ENCODE measurements around the gene FAM174C.

The FAM174C gene

DNA sequence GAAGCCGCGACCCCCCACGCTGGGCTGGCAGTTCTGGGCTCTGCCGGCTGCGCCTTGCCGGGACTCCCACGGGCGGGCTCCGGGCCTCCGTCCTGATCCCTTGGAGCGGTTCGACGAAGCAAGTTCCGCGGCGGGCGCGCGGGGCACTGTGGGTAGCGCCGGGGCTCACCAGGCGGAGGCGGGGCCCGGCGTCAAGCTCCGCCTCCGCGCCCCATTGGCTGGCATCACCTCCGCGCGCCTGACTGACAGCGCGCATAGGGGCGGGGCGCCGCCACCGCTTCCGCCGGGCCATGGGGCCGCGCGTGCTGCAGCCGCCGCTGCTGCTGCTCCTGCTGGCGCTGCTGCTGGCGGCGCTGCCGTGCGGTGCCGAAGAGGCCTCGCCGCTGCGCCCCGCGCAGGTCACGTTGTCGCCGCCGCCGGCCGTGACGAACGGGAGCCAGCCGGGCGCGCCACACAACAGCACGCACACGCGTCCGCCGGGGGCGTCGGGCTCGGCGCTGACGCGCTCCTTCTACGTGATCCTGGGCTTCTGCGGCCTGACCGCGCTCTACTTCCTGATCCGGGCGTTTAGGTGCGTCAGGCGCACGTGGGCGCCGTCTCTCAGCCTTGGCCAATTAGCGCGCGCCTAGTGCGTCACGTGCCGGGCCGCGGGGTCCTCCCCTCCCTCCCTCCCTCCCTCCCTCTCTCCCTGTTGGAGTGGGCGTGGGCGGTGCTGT lies at the start of gene FAM174C:
TSS of gene FAM174C (plus strand) at position 271 of the 716 bp plus-strand sequence. CDS start at position 291, 20 bp downstream.
- peak; percentile 93 for DNase-seq (ENCODE audit: low spot score)

DNA sequence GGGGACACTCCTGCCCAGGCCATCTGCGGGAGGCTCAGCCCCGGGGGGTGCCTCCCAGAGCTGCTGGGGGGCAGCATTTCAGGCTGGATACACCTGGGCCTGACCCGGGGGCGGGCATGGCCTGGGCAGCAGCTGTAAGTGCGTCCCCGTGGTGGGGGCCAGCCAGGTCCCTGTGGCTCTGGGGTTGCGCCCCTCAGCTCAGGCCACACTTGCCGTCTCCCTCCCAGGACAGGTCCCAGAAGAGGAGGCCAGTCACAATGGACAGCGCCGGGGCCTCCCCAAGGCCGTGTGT lies 49.2 kb upstream of the FAM174C start:
- DNase-seq (ENCODE audit: low spot score) = no peak

DNA sequence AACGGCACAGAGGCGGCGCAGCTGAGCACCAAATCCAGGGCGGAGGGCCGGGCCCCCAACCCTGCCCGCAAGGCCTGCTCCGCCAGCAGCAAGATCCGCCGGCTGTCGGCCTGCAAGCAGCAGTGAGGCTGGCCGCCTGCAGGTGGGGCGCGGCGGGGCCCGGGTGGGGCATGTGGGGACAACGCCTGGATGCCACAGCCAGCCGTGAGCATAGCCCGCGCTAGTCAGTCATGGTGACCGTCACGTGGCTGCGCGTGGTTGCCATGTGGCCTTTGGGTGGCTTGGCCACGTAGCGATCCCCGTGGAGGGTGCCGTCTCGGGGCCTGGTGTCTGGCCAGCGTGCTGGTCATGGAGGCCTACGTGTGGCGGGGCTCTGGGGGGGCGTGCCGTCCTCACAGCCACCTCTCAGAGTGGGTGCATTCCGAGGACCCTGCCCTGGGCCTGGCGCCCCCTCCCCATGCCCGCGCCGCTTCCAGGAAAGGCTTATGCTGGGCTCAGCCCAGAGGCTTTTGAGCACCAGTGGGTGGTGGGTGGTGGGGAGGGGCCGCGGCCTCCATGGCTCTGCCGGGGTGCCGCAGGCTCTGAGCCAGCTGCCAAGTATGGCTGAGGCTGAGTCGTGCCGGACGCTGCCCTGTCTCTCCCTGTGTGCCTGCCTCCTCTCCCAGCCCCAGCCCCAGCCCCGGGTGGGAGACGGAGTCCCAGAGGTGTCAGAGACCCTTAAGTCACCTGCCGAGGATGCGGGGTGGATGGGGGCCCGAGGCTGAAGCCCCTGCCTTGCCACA lies 48.6 kb upstream of the FAM174C start:
- no peak for DNase-seq (ENCODE audit: low spot score)

DNA sequence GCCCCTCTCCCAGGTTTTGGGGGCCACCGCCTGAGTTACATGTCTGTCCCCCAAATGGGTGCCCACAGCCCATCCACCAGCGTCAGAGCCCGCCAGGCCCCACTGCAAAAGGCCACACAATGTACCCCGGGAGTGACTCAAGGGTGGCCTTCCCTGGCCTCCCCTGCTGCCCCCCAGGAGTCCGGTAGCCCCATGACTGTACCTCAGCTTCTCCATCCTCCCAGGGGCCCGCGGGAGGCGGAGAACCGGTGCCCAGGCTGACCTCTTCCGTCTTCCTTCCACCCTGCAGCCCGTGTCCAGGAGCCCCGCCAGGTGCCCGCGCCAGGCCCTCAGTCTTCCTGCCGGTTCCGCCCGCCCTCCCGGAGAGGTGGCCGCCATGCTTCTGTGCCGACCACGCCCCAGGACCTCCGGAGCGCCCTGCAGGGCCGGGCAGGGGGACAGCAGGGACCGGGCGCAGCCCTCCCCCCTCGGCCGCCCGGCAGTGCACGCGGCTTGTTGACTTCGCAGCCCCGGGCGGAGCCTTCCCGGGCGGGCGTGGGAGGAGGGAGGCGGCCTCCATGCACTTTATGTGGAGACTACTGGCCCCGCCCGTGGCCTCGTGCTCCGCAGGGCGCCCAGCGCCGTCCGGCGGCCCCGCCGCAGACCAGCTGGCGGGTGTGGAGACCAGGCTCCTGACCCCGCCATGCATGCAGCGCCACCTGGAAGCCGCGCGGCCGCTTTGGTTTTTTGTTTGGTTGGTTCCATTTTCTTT lies 47.9 kb upstream of the FAM174C start:
- no peak for DNase-seq (ENCODE audit: low spot score)

DNA sequence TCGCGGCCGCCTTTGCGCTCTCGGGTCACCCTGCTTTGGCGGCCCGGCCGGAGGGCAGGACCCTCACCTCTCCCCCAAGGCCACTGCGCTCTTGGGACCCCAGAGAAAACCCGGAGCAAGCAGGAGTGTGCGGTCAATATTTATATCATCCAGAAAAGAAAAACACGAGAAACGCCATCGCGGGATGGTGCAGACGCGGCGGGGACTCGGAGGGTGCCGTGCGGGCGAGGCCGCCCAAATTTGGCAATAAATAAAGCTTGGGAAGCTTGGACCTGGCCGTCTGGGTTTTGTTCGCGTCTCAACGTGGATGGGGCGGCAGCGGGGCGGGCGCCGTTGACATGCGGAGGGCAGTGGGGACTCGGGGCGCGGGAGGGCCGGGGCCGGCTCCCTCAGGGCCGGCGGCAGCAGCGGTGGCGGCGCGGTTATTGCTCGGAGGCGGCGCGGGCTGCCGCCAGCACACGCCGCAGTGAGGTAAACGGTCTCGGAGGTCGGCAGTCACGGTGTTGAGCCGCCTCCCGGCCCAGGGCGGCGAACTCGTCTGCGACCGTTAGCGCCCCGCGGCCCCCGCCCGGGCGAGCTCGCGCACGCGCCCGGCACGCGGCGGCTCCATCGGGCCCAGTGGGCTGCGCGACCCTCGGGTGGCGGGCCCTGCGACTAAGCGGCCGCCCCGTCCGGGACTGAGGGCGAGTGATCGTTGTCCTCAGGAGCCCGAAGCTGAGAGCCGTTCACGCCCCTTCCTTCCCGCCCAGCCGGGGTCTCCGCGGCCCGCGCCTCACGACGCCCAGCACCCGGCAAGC lies 47.0 kb upstream of the FAM174C start:
- no peak for DNase-seq (ENCODE audit: low spot score)

DNA sequence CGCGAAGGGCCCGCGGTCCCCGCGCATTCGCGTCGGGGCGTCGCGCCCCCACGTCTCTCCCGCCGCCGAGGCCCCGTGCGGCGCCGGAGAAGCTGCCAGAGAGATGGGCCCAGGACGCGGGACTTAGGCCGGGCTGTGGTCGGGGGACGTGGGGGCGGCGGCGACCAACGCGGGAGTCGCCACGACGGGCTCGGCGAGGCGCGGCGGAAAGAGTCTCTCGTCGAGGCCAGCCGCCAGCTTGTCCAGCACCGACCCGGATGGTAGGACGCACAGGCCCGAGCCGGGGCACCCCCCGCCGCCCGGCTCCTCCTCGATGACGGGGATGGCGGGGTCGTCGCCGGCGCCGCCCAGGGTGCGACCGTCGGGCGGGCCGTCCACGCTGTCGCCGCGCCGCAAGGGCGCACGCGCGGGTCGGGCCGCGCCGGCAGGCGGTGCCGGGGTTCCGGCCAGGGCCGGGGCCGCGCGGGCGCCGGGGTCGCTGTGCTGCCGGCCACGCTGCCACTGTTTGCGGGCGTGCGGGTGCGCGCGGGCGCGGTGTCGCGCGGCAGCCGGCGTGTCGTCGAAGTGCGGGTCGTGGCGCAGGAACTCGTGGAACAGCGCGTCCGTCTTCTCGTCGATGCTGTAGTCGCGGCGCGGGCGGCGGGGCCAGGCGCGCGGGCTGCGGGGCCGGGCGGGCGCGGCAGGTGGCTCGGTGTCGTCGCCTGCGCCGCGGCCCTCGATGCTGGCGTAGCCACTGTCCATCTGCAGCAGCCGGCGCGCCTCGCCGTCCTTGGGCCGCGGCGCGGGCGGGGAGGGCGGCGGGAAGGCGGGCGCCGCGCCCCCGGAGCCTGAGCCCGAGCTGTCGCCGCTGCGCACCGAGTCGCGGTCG lies 46.0 kb upstream of the FAM174C start:
- no peak for DNase-seq (ENCODE audit: low spot score)

DNA sequence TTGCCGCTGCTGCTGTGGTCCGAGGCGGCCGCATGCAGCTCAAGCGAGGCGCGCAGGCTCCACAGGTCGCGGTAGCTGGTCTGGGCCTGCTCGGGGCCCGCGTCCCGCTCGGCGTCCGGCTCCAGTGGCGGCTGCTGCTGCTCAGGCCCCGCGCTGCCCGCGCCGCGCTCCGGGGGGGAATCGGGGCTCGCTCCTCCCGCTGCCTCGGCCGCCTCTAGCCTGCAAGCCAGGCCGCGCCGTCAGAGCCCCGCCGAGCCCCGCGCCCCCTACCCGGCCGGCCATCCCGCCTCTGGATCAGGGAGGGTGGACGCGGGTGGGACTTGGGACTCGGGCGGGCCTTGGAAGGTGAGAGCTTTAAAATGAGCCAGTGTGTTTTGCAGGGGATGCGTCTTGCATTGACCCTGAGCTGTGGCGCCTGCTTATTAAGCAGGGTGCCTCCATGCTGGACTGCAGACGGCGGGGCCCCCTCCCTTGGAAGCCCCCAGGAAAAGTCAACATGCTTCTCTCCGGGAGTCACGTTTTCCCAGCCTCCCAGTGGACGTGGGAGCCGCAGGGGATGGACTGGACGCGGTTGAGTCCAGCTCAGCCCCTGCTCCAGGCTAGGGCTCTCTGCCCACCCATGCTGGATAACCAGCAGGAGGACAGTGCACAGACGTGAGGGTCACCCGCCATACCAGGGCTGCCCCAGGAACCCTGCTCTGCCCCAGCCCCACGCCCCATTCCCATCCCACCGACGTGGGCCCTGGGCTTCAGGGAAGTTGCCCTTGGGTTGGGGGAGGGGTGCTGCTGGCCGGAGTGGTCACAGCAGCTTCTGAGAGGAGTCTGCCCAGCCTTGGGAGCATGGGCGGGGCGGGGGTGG lies 45.2 kb upstream of the FAM174C start:
- no peak for DNase-seq (ENCODE audit: low spot score)

DNA sequence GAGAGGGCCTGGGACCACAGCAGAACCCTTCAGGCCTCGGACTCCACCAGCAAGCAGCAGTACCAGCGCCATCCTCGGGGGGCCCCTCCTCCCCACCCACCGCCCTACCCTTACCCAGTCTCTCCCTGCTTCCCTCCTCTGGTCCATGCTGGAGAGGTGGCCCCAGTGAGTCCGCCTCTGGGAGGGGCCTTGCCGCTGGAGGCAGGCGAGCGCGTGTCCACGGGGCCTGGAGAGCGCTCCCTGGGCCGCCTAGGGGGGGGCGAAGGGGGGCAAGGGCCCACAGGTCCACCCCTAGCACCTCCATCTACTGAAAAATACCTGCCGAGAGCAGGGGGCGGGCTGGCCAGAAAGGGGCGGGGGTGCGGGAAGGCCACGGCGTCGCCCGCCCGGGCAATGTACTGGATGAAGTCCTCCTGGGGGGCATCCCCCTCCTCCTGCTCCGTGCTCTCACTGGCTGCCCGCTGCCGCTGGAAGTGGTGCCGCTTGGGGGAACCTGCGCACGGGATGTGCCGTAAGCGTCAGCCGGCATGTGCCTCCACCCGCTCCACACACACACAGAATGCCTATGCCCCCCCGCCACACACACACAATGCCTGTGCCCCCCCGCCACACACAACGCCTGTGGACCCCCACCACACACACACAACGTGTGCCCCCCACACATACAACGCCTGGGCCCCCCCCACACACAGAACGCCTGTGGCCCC lies 44.4 kb upstream of the FAM174C start:
- DNase-seq (ENCODE audit: low spot score) = no peak

DNA sequence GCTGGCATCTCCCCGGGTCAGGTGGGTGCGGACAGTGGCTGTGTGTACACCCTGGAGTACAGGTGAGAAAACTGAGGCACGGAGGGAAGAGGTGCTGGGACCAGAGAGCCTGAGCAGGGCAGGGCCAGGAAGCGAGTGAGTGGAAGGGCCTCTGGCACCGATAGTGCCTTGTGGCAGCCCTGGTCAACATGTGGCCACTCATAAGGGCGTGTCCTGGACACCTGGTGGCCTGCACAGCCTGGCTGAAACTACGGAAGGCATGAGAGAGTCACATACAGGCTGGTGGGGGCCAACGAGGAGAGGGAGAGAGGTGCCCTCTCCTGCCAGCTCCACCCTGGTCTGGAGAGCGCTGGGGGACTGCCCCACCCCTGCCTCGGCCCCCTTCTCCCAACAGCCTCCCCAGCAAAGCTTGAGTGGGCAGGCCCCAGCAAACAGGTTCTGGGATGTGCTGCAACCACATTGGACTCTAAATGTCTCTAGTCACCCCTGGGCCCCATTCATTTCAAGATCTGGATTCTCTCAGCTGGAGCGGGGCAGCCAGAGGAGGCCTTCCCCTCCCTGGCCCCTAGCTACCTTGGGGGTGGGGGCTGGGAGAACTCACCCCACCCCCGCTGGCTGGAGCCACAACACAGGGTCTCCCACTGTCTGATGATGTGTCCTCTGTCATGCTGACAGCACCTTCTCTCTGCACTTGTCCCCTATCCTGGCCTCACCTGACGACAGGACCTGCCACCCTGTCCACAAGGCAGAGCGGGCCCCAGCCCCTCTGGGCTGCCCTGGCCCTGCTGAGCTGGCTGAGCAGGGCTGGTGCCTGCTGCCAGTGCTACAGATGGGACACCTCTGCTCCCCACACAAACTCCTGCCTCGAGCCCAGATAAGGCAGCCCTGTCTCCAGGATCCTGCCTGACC lies 43.3 kb upstream of the FAM174C start:
- DNase-seq (ENCODE audit: low spot score) = no peak

DNA sequence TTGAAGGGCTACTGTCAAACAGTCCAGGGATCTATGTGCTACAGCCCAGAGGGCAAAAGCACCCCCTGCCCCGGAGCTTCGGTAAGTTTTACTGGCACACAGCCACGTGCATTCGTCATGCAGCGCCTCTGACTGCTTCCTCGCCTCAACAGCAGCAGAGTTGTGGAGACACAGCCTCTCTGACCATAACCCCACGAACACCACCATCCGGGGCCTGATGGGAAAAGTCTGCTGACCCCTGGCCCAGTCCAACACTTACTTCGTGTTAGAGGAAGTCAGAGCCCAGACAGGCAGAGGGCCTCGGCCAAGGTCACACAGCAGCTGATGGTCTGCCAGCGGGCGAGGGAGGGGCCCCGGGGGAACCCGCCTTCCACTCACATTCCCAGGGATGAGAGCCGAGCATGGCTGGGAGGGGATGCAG lies 42.7 kb upstream of the FAM174C start:
- peak; percentile 30 for DNase-seq (ENCODE audit: low spot score)

DNA sequence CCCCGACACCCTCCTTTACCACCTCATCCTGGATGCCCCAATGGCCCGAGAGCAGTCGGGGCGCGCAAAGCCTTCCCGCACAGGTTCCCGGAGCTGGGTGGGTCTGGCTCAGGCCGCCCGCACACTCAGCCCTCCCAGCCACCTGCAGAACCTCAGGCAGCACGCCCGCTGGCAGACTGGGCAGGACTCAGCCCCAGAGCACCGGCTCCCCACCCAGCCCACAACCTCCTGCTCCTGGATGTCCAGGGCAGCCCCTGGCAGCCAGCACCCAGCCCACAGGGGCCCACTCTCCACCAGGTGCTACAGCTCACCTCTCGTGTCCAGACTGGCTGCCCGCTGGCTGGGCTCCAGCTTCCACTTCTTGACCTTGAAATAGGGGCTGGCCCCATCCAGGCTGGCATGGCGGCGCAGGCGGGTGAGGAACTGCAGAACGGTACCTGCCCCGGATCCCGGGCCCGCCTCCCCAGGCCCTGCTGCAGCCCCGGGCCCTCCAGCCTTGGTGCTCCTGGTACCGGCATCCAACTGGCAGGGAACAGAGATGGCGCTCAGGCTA lies 42.1 kb upstream of the FAM174C start:
- no peak for DNase-seq (ENCODE audit: low spot score)

DNA sequence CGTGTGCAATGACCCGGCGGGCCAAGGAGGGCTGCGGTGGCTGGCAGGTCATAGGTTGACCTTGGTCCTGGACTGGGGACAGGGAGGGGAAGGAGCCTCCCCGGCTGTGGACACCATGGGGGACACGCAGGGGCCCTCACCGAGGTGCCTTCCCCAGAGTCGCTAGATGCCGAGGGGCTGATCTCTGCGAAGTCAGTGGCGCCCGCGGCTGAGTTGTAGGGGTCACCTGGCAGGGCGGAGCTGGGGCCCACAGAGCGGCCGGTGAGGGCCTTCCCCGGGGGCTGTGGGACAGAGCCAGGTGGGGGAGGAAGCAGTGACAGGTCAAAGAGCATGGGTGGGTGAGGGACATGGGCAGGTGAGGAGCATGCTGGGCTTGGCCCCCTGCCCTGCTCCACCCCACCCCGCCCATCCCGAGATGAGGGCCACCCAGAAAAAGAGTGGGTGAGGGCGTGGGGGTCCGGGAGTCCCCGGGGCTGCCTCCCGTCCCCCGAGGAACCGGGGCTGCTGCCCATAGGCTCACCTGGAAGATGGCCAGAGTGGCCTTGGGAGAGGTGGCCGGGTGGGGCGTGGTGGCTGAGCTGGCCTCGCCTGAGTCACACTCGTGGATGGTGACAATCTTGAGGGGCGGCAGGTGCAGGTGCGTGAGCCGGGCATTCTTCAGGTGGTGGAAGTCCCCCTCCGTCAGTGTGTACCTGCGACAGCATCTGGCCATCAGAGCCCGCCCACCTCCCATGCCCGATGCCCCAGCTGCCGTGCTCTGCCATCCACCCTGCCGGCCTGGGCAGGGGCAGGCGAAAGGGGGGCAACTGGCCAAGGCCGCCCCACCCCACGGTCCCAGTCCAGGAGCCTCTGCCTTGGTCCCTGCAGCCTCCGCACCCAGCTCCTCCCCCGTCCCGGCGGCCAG lies 41.0 kb upstream of the FAM174C start:
- DNase-seq (ENCODE audit: low spot score) = no peak

DNA sequence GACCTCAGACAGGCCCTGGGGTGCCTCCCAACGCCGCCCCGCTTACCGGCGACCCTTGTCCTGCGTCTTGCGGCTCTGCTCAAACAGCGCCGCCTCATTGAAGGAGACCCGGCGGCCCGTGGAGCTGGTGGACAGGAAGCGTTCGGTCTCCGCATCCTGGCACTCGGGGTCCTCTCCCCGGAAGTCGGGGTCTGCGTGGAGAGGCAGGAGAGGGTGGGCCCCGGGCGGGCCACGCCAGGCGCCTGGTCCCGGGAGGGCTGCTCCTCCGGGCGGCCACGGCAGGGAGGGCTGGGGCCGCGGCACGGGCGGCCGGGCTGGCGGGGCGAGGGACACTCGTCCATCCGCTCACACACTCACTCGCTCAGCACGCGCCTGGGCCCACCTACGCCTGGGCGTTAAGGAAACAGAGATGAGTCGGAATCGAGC lies 40.4 kb upstream of the FAM174C start:
- DNase-seq (ENCODE audit: low spot score) = no peak

DNA sequence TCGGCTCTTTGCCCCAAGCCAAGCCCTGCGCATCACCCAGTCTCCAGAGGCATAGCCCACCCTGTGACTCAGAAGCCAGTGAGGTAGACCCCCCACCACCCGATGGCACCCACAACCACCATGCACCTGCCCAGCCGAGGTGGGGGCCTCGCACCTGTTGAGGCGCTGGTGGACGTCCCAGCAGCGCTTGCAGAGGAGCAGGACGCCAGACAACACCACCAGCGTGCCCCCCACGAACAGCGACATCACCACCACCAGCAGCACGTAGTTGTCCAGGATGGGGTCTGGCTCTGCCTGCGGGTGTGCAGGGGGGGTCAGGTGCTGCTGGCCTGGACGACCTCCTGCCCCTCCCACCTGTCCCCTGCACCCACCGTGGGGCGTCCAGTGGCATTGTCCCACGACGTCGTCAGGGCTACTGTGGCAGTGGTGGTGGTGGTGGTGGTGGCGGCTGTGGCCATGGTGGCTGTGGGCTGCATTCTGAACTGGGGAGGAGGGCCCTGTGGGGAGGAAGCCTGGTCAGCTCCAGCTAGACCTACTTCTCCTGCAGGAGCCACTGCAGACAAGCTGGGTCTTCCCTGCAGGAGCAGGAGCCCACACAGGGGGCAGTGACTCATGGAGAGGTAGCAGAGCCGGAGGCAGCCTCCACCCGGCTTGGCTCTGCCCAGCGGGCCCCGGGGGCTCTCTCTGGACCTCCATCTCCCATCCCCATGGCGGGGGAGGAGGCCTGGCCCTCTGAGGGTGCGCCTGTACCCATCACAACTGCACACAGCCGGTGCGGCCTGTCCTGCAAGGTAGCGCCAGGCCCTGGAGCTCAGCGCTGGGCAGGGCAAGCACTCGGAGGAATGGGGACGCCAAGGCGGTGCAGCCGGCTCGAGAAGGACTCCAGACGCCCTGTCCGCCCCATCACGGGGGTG lies 39.4 kb upstream of the FAM174C start:
- no peak for DNase-seq (ENCODE audit: low spot score)

DNA sequence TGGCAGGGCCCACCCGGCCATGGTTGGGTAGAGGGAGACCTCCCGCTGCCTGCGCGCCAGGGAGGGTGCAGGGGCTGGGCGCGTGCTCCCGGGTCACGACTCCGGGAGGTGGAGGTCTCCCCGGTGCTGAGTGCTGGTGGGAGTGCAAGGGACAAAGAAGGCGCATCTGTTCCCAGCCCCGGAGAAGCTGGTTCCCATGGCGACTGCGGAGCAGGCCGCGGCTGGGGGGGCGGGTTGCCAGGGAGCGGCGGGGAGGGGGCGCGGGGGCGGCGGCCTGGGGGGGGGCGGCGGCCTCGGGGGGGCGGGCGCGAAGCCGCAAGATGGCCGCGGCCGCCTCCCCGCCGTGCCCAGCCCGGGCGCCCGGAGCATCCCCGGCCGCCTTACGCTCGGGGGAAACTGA lies 38.8 kb upstream of the FAM174C start:
- no peak for DNase-seq (ENCODE audit: low spot score)

Data from hematopoietic multipotent progenitor cell treated with erythropoietin and hydrocortisone succinate and interleukin-3 and kit ligand, for 15 days (in vitro differentiated cells).